ENCODE results near the gene TRPM8.
"Not testable (repeated sequence)": the region's sequence is repeated elsewhere in the genome, so short reads cannot be mapped to it uniquely, and the experiment has no call there.

Gene TRPM8

DNA sequence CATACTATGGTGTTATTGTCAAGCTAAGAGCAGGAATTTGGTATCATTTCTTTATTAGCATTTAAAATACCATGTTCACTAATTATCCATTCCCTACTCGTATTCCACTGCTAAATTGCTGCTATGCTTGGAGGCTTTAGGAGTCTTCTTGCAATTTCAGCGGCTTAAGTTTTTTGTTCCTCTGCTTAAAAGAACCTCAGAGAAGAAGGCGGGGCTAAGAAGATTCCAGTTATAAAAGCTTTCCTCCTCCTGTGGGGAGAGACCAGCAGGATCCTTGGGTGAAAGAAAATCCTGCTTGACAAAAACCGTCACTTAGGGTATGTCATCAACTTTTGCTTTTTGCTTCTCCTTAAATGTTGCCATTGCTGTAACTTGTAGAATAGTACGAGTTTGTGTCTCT lies at the start of gene TRPM8:
TSS of gene TRPM8 (plus strand) at position 258 of the 400 bp plus-strand sequence. CDS start 9,165 bp downstream, outside the sequence.
- DNase-seq (ENCODE audit: low read depth in 2 of 2) = no peak

DNA sequence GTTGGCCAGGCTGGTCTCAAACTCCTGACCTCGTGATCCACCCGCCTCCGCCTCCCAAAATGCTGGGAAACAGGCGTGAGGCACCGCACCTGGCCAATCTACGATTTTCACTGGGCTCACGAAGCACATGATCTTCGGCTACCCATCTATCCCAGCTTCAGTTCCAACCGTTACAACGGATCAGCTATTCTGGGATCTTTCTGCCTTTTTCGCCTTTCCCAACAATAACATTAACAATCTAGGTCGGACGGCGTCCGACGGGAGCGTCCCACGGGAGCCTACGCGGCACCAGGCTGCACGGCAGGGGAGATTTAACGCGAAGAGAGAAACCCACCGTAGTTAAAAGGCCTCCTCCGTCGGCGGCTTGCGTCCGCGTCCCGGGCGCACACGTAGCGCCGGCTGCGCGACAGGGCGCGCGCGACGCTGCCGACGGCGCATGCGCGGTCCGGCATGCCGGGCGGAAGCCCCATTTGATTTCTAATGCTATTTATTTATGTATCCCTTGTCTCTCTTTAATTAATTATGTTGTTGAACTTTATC lies 49.1 kb upstream of the TRPM8 start, which contains the start of gene MSL3B:
TSS of gene MSL3B (minus strand) at position 394 of the 540 bp plus-strand sequence.
- peak; percentile 36 to 57 for DNase-seq (ENCODE audit: low read depth in 2 of 2)

DNA sequence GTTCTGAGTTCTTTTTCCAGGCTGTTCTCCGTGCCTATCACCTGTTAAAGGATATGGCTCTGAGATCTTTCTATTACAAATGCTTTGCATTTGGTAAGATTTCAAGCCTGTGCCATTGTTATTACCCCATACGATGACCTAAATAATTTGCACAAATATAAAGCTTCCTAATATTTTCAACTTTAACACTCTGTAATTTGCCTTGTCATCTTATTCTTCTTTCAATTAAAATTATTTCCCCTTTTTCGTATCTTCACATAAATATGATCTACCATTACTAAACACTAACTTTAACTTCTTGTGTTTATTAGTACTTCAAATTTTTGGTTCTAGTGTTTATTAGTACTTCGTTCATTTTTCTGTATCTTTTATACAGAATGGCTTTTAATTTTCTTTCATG lies 45.7 kb upstream of the TRPM8 start:
- no peak for DNase-seq (ENCODE audit: low read depth in 2 of 2)

DNA sequence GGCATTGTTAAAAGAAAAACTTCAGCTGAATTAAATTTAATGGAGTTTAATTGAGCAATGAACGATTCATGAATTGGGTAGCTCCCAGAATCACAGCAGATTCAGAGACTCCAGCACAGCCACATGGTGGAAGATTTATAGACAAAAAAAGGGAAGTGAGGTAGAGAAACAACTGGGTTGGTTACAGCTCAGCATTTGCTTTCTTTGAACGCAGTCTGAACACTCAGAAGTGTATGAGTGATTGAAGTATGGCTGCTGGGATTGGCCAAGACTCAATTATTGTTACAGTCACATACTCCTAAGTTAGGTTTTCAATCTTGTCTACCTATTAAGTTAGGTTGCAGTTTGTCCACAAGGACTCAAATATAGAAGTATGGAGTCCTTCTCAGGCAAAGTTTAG lies 45.0 kb upstream of the TRPM8 start:
- not testable (repeated sequence) for DNase-seq (ENCODE audit: low read depth in 2 of 2)

DNA sequence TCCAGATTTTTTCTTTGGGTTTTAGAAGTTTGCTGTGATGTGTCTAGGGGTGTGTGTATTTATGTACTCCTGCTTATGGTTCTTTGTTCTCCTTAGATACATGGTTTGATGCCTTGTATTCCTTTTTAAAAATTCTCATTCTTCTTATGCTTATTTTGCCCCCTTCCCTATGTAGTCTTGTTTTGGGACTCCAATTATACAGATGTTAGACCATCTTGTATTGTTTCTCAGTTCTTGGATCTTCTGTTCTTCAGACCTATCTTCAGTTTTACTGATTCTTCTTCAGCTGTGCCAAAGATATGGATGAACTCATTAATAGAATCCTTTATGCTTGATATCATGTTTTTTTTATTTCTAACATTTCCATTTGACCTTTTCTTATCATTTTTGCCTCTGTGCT lies 34.8 kb upstream of the TRPM8 start:
- DNase-seq (ENCODE audit: low read depth in 2 of 2) = no peak

DNA sequence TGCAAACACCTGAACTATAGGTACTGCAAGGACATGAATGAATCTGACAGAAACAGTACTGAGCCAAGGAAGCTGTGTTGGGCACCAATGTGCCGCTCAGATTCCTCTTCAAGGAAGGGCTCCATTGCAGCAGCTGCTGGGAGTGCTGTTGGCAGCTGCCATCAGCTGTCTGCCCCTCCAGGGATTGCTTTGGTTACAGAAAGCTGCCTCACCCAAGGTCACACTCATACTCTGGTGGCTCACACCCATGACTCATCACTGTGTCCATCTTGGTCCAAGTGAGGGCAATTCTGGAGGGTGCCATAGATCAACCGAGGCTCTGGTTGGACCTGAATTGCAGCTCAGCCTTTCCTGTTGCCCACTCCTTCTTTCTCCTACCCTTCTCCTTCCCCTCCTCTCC lies 24.4 kb upstream of the TRPM8 start:
- DNase-seq (ENCODE audit: low read depth in 2 of 2) = no peak

DNA sequence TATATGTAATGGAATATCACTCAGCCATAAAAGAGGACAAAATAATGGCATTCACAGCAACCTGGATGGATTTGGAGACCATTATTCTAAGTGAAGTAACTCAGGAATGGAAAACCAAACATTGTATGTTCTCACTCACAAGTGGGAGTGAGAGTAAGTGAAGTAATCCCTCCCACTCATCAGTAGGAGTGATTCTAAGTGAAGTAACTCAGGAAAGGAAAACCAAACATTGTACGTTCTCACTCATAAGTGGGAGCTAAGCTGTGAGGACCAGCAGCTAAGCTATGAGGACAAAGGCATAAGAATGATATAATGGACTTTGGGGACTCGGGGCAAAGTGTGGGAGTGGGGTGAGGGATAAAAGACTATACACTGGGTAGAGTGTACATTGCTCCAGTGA lies 20.9 kb upstream of the TRPM8 start:
- DNase-seq (ENCODE audit: low read depth in 2 of 2) = not testable (repeated sequence)

DNA sequence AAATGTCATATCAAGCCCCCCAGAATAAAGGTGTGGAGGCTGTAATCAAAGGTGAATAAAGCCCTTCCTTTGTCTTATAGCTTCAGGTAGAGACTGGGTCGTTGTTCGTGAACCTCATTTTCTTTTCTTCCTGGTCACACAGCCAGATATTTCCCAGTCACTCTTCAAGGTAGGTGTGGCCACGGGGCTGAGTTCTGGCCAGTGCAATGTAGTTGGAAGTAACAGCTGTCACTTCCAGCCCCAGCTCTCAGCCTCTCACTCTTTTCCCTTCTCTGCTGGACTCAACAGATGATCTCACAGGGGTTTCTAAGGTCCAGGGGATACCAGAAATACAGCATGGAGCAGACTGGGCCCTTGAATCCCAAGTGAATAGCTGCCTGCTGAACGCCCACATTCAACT lies 15.8 kb upstream of the TRPM8 start:
- no peak for DNase-seq (ENCODE audit: low read depth in 2 of 2)

DNA sequence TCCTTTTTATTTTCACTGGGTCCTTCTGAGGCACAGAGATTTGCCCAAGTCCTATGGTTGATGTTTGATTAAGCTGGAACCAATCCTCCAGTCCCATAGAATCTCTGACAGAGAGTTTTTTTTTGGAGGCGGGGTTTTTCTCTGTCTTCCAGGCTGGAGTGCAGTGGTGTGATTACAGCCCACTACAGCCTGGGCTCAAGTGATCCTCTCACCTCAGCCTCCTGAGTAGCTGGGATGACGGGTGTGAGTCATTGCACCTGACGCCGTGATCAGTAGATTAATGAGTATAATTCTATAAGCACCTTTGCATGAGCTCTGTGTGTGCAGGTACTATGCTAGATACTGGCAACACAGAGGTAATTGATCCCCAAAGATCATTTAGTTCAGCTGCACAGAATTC lies 15.3 kb upstream of the TRPM8 start:
- no peak for DNase-seq (ENCODE audit: low read depth in 2 of 2)

DNA sequence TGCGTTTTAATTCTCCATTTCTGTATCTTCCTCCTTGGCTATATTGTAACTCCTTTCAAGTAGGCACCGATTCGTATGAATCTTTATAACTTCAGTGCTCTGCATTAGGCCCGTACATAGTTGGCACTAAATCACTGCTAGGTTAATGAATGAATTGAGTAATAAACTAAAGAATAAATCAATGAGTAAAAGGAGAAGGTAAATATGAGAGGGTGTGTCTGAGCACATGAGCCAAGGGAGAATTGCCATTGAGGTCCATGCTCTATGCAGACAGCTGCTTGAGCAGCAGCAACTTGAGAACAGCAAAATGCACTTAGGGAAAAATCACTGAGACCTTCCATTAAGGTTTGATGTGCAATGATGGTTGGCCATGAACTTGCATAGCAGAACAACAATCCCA lies 11.2 kb upstream of the TRPM8 start:
- DNase-seq (ENCODE audit: low read depth in 2 of 2) = no peak

DNA sequence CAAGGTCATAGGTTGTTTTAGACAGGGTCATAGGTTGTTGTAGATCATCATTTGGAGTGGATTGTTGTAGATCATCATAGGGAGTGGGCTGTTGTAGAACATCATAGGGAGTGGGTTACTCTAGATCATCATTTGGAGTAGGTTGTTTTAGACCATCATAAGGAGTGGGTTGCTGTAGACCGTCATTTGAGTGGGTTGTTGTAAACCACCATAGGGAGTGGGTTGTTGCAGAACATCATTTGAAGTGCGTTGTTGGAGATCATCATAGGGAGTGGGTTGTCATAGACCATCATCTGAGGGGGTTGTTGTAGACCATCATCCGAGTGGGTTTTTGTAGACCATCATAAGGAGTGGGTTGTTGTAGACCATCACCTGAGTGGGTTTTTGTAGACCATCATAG lies 9.5 kb upstream of the TRPM8 start:
- no peak for DNase-seq (ENCODE audit: low read depth in 2 of 2)

DNA sequence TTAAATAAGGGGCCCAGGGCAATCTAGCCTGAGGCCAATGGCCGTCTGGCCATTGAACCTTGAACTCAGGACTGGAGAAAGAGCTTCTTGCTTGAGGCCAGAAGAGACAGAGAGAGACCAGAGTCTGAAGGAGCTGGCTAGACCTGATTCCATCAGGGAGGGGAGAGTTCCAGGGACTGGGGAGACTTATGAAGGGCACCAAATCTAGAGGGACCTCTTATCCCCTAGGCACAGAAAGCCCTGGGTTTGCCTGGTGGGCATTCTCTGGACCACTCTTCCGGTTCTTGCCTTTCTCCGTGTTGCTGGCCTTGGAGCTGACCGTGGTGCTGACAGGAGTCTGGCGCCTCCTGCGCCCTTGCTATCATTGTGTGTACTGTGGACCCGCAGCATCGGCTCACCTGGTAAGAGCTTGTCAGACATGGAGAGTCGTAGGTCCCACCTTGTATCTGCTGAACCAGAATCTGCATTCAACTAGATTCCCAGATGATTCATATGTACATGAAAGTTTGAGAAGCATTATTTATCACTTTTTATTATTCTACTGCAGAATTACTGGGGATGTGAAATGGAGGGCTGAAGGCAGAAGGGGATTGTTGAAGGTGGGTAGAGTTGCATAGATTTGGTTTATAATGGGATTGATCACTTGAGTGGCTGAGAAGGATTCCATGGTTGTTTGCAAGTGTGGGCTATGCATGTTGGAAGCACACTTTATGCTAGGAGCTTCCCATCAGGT lies 4.3 kb upstream of the TRPM8 start:
- DNase-seq (ENCODE audit: low read depth in 2 of 2) = no peak

DNA sequence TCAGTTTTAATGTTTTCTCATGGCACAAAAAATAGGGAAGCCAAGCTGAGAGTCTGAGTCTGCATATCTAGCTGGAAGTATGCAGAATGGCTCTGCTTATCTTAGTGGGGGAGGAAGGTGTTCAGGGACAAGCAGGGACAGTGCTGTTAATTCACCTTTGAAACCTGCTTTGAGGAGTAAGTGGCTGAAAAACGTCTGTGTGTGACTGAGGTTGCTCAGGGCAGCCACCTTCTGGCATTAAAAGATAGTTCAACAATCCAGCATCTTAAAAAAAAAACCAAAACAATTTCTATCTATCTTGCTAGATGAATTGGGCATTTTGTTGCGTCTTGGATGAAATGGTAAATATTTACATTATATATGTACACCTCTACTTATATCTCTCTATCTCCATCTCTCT lies 2.0 kb upstream of the TRPM8 start:
- no peak for DNase-seq (ENCODE audit: low read depth in 2 of 2)

DNA sequence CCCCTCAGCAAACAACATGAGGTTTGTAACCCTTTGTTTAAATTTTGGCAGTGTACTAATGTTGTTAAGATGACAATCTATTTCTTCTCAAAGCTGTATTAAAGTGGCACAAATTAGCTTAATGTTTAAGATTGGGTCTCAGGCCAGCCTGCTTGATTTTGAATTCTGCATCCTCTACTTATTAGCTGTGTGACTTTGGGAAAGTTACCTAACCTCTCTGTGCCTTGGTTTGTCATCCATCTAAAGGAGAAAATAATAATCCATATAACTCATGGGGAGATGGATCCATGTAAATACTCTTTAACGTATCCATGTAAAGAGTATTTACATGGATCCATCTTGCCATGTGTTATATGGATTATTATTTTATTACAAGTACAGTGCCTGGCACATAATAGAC lies 2.1 kb downstream of the TRPM8 start:
- DNase-seq (ENCODE audit: low read depth in 2 of 2) = no peak

DNA sequence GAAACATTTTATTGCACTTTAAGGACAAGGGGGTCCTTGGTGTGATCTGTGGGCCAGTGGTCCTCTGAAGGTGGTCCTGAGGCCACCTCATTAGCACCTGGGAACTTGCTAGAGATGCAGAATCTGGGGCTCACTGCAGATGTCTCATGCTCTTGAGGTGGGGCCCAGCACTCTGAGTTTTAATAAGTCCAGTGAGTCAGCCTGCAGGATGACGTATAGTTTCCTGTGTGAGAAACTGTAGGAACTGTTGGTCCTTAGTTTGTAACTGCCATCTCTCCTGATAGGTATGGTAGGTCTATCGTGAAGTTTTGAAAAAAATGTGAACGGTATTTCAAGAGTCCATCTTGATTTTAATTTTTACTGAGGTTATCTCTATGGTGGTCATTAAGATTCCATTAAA lies 2.8 kb downstream of the TRPM8 start:
- DNase-seq (ENCODE audit: low read depth in 2 of 2) = no peak

DNA sequence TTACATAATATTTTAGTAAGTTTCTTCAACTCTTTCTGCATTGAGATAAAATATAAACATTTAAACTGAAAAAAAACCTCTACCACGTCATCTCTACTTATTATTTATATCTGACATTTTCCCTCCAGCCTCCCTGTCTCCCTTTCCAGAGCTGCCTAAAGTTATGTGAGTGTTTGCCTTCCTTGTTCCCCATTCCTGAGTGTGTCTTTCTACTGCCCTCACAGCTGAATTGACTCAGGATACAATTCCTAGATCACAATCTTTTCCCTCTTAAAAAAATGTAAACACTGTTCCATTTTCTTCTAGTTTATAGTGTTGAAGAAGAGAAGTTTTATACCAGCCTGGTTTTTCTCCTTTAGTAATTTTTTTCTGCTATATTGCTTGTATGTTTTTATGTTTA lies 5.3 kb downstream of the TRPM8 start:
- no peak for DNase-seq (ENCODE audit: low read depth in 2 of 2)

DNA sequence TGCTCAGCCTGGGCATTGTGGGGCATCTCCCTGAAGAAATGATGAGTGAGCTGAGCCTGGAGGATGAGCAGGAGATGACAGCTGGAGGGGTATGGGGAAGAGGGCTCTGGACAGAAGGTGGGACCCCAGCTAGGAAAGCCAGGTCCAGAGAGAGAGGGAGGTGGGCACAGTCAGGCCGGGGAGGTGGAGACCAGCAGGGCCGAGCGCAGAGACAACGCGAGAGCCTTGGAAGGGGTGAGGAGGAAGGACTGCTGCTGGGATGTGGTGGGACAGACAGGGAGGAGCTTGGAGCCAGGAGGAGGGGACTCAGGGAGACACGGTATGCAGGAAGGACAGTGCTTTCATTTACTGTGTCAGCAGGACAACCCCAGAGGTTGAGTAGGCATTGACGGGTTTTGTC lies 8.2 kb downstream of the TRPM8 start:
- no peak for DNase-seq (ENCODE audit: low read depth in 2 of 2)

DNA sequence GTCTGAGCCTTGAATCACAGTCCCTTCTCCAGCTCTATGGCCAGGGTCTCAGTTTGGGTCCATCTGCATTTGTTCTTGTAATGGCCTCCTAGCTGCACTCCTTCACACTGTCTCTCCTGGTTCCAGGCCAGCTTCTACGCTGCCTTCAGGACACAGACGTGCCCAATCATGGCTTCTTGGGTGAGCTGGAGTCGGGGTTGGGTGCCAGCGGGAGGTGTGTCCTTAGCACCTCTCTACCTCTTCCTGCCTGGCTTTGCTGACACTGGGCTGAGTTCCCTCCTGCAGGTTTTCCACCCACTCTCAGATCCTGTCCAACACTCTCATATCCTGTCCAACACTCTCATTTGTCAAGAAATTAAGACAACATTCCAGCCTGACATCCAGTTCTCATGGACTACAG lies 9.6 kb downstream of the TRPM8 start:
- DNase-seq (ENCODE audit: low read depth in 2 of 2) = no peak

DNA sequence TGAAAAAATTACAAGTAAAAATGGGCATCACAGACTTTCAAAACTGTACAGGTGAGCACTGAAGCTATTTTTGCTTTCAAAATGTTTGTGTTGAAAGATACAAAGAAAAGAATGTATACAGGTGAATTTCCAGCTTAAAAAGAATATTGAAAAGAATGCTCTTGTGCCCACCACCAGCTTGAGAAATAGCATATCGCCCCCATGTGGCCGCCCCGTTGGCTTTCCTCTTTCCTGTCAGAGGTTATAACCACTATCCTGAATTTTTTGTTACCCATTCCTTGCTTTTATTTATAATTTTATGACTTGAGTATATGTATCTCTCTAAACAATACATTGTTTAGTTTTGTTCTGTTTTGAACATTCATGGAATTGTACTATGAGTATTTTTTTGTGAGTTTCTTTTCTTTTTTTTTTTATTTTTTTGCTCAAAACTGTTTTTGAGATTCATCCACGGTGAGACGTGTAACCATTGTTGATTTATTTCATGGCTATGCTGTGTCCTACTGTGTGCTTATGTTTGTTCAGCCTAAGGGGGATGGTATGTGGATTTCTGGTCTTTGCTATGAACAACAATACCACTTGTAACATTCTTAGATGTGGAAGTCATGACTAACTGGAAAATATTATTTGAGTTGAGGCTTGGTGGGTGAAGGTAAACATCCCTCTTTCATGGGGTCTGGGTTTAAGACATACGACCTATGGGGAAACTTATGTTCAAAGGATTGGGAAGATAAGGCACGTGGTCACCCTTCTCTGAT lies 11.6 kb downstream of the TRPM8 start:
- DNase-seq (ENCODE audit: low read depth in 2 of 2) = no peak

DNA sequence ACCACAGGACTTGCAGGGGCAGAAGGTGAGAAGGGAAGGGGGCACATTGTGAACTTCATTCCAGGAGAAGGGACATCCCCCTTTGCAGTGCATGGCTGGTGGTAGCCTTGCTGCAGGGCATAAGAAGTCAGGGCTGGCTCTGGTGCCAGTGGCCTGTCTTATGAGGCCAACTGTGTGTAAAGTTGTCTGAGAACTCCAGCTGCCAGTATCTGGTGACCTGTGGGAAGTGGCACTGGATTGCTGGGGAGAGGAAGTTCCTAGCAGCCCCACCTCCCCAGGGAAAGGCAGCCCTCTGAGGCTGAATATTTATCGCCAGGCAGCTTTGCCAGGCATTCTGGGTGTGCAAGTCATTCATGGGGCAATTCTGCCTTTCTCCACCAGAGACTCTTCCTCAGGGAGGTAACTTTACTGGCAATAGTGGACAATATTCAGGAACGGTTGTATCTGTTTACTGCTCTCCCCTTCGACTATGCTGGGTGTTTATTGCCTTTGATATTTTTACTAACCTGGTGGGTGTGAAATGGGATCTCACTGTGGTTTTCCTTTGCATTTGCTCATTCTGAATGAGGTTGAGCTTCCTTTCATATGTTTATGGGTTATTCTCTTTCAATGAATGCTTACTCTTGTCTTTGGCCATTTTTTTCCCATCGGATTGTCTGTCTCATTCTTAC lies 12.3 kb downstream of the TRPM8 start:
- no peak for DNase-seq (ENCODE audit: low read depth in 2 of 2)

DNA sequence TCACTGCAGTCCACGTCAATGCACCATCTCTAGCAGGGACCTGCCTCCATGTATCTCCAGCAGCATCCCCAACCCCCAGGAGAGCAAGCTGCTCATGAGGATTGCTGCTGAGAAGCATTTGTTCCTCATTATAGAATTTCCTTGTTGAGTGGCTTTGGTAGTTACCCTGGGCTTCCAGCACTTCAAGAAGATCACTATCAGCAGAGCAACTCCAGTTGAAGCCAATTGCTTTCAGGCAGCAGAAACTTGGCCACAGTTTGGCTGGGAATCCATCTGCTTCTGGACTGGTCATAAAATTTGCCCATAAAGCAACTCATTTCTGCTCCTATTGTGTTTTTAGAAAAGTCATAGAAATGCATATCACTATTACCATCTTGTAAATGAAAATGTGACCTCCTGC lies 17.4 kb downstream of the TRPM8 start:
- no peak for DNase-seq (ENCODE audit: low read depth in 2 of 2)

DNA sequence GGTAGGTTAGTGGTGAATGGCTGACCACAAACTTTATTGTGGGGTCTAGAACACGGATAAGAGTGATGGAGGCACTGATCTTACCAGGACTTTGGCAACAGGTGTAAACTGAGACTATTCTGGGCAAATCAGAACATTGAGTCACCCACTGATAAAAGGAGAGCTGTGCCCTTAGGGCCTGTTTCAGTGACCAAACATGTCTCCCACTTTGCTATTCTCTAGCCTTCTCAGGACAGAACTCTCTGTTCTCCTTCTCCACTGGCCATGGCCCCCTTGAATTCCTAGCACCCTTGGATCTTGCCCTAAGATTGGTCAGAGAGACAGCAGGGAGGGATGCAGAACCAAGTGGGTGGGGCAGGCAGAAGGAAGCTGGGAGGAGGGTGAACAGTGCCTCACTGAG lies 18.3 kb downstream of the TRPM8 start:
- no peak for DNase-seq (ENCODE audit: low read depth in 2 of 2)

DNA sequence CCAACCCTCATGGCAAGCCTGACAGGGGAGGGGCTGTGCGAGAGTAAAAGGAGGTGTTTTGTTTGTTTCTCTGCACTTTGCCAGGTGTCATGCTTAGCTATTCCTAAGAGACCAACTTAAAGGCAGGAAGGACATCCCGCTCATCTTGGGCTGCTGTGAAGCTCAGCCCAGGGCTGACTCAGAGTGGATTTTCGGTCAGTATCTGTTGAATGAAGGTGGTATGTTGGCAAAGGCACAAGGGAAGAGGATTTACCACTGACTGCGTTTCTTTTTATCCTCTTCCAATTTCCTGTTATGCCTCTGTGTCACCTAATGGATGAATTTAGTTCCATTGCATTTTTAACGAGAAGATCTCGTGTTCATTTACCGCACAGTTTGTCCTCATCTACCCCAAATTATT lies 18.9 kb downstream of the TRPM8 start:
- no peak for DNase-seq (ENCODE audit: low read depth in 2 of 2)

Measured in stimulated activated CD4-positive, alpha-beta T cell treated with anti-CD3 and anti-CD28 coated beads, Interleukin-1b, Interleukin-23, amount 100 ng/mL, for 4 hours (primary cell).